HG03135 (cell line): ENCODE measurements around the gene MAOB.

Experiments used
- ATAC-seq: cut with Tn5 transposase; IDR thresholded peaks from one replicate; pipeline ENCODE4 v1.9.1; 2021; ENCODE audit warnings: mild to moderate bottlenecking, moderate library complexity; ENCODE audit not compliant: unreplicated experiment

Gene MAOB

DNA sequence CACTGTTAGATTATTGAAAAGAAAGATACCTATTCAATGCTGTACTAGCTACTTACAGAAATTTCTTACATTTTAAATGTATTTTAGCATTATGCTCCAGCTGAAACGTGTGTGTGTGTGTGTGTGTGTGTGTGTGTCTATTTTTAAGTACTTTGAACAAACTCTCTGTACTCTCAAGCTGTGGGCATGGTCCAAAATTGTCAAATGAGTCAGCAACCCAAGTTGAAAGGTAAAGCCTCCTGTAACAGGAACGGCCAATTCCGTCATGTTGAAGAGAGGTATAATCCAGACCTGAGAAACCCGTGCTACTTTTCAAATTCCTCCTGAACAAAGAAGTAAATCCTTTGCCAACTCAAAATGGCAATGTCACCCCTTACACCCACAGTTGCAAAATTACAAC, 20.5 kb downstream of the MAOB start:
- no peak for ATAC-seq

DNA sequence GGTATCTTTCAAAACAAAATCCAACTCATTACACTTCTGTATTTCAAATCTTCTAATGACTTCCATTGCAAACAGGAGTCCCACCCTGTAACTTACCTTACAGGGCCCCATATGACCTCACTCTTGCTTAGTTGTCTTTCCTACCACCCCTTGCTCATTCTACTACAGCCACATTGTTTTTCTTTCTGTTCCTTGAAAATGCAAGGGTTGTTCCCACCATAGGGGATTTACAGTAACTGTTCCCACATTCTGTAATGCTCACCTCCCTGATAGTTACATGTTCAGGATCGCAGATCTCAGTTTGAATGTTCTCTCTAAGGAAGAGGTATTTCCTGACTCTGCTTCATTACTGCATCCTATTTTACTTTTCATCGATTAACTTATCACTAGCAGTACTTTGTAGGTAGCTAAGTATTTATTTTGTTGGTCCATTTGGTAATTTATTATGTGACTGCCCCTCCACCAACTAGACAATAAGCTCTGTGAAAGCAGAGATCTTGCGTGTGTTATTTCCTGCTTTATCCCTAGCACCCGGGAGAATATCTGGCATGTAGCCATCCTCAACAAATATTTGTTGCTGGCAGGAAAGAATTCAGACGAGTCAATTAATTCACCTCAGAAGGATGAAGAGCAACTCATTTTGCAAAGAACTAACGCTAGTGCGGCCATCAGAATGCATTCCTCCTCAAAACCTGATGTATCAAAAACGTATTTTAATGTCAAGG, 21.4 kb downstream of the MAOB start:
- no peak for ATAC-seq

DNA sequence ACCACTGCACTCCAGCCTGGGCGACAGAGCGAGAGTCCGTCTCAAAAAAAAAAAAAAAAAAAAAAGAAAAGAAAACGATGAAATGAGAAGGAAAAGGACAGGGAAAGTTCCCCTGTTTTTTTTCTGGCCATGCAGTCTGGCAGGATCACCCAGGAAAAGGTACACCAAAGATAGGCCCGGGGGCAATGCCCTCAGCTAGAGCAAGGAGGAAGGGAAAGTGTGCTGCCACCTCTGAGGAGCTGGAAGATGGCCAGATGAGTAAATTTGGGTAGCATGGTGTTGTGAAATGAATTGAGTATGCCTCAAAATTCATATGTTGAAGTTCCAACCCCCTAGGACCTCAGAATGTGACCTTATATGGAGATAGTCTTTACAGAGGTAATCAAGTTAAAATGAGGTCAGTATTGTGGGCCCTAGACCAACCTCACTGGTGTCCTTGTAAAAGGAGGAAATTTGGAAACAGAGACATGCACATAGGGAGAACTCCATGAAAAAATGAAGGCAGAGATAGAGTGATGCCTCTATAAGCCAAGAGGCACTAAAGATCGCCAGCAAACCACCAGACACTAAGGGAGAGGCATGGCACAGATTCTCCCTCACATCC, 28.9 kb downstream of the MAOB start:
- no peak for ATAC-seq

DNA sequence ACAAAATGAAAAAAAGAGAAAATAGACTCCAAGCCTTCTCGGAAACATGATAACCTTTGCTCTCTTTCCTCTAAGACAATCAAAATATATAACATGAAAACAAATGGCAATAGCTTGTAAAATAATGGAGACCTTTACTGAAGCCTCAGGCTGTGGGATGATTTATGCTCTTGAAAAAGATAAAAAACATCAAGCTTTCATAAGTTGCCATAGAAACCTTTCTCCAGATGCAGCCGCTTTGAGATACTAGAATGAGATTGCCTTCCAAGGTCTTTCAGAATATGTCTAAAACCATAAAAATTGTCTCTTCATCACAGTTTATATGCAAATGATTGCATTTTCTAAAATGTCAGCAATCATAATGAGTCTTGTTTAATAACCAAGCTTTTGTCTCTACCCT, 31.6 kb downstream of the MAOB start:
- no peak for ATAC-seq

DNA sequence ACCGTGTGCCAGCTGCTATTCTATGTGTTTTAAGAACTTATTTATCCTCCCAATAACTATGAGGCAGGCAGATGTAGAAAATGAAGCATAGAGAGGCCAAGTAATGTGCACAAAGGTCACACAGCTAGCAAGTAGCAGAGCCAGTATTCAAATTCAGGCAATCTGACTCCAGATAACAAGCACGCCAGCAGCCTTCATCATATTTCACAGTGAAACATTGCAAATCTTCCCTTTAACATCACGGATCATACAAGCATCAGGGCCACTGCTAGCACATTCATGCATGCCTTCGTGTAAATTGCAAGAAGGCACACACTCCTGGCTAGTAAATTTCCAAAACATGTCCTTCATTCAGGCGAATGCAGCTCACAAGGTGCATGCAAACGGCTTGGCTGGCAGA, 33.1 kb downstream of the MAOB start:
- ATAC-seq: no peak

DNA sequence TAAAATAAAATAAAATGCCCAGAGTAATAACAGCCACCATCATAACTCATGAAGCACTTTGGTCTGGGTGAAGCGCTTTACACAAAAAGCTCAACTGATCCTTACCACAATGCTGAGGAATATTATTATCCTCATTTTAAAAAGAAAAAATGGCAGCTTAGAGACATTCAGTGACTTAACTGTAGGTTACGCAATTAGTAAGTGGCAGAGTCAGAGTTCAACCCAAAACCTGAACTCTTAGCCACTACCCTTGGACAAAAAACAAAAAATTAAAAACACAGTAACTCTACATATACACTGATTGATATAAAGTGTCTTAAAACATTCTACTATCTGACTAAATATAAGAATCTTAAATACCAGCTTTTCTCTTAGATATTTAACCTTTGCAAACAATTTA, 34.9 kb downstream of the MAOB start:
- ATAC-seq: no peak

DNA sequence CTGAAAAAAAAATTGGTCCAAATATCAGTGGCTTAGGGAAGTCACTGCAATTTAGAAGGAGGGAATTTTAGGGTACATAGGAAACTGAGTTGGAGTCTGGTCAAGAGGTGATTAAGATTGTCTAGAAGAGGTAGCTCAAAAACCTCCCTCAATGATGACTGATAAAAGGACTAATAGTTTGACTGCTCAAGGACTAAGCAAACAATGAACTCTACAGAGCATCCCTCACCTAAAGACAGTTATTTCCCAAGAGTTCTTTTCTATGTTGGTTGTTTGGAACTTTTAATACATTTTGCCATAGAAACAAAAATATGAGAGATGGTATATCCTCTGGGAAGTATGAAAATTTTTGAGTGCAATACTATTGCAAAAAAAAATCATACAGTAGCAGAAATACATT, 35.7 kb downstream of the MAOB start:
- ATAC-seq: no peak

DNA sequence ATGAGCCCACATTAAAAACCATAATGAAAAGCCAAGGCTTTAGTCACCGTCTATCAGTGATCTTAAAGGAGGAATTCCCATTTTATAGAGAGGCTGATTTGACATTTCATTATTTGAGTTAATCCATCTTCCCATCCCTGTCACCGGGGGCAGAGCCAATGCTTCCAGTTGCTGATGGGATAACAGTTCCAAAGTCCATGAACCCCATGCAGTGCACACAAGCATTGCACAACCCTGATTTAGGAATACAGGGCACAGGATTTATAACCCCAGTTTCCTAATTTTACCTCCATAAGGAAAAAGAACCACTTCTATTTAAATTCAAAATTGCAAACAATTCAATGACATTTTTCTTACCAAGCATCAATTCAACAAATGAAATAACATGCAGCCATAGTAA, 36.5 kb downstream of the MAOB start:
- ATAC-seq: no peak

DNA sequence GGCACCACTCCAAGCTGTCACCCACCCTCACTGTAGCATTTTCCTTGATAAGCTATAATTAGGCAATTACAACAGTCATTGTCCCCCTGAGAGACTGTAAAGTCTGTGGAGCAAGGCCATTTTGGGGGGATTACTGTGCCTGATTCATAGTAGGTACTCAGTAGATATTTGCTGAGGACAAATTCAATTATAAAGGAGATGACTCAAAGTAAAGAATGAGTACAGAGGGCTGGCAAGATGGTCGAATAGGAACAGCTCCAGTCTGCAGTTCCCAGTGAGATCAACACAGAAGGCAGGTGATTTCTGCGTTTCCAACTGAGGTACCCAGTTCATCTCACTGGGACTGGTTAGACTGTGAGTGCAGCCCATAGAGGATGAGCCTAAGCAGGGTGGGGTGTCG, 42.0 kb downstream of the MAOB start:
- ATAC-seq: no peak

DNA sequence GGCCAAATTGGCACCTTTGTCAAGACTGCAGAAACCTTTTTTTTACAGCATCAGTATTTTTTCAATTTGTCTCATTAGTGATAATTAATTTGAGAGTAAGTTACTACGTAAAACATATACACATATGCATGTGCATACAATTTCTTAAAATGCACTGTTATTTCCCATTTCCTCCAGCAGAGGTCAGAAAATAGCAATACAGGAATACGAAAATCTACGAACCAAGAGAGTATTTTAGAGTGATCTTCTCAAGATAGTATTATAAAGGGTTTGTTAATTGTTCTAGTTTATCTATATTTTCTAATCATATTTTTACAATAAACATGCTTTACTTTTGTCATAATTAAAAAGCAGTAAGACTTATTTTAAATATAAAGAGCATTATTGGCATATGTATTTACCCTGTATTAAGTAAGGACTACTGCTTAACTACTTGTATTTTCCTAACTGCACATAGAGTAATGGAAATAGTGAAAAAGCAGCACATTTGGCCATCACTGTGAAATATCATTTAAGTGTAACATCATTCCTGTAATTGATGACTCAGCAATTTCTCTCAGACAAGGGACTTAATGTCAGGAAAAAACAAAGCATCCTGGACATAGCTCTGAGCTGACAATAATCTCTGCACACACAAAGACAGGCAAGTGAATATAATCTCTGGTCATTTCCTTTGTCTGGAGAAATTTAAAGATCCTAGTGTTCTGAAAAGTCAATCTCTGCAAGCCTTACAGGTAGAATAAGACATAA, 45.6 kb downstream of the MAOB start:
- no peak for ATAC-seq

DNA sequence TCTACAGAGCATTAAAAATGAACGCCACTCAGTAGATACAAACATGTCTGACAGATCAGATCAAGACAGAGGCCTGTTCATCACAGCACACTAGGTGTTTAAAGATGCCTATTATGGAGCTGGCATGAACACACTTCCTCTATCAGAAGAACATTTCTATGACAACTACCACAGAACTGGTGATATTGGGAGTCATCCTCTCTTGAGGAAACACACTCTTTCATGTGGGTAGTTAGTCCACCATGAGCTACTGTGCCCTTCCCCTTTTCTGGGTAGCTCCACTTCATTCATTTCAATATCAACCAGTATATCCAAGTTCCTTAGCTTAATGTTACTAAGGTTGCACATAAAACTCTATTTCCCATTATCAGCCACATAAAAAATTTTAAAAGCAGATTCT, 46.7 kb downstream of the MAOB start:
- ATAC-seq: no peak

DNA sequence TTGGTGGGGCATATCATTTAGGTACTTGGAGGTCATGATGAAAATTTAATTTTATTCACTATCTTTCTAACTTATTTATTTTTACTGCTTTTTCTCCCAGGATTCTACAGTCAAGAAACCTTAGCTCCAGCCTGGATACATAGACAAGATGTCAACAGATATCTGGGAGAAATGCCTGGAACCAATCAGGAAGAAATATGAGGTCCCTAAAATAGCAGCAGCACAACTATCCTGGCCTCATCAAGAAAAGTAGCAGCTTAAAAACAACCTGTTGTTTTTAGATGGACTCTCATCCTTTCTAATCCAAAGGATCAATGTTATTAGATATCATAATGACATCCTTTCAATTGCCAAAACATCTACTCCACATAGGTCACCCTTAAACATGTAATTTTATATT, 54.5 kb downstream of the MAOB start:
- no peak for ATAC-seq

DNA sequence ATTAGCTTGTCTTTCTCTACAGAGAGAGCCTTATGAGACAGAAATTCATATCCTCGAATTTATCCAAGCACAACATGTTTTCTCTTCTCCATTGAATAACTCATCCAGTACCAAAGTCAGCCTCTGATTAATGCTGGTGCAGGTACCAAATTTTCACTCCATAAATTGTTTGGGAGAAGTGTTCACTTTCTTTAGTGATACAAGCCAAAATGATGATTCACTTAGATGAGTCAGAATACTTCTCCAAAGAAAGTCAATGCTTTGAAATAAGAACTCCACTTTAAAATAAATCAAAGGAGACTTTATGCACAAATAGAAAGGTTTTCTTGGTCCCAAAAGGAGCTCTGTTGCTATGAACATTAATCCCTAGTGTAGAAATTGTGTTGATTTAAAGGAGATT, 60.2 kb downstream of the MAOB start:
- ATAC-seq: no peak

DNA sequence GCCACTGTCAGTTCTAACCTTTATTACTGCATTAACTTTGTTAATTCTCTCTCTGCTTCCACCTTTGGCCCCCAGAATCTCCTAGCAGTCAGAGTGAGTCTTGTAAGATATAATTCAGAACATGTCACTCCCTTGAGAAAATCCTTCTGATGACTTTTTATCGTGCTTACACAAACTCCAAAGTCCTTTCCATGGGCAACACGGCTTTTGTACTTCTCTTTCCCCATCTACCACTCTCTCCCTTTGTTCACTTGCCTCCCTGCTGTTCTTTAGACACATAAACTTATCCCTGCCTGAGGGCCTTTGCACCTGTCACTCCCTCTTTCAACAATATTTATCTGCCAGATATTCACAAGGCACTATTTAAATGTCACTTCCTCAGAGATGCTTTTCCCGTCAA, 64.8 kb downstream of the MAOB start:
- ATAC-seq: no peak

DNA sequence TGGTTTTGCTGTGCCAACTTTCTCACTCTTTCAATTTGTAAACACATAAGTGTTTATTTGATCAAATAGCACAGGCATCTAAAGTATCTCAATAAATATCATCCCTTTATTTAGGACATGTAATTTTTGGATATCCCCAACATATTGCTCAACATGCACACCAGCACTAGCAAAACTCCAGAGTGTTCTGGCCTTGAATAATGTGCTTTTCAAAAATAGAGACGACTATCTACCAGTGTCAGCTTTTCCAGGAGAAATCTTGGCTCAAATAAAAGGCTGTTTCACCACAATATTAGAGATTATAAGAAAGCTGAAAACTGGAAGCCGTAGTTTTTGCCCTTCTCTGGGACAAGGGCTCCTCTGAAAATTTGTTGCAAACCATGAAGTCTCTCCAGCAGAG, 67.0 kb downstream of the MAOB start:
- ATAC-seq: no peak

DNA sequence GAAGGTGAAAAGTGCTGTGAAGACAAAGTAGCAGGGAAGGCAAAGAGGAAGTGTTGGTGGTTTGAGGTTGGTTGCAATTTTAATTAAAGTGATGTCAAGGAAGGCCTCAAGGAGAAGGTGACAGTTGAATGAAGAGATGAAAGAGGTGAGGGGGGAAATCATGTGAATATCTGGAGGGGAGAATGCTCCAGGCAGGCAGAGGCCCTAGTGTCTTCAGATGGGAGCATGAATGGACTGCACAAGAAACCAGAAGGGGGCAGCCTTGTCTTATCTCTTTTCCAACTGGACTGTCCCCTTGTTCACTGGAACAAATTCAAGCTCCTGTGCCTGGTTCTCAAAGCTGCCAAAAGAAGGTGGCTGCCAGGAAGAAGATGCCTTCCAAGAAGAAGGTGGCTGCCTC, 68.4 kb downstream of the MAOB start:
- no peak for ATAC-seq

DNA sequence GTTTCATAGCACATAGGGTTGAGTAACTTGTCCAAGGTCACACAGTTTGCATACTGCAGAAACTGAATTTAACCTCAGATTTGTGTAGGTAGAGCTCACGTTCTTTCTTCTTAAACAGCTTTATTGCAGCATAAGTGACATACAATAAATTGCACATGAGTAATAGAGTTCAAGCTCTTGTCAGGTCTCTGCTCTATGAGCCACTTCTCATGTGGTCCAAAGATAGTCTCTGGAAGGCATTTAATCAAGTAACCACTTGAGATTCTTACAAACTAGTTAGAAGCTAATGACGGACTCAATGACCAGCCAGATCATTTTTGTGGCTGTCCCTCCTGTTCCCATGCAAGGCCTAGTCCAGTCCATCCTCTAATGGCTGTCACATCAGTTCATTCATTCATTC, 68.9 kb downstream of the MAOB start:
- no peak for ATAC-seq

DNA sequence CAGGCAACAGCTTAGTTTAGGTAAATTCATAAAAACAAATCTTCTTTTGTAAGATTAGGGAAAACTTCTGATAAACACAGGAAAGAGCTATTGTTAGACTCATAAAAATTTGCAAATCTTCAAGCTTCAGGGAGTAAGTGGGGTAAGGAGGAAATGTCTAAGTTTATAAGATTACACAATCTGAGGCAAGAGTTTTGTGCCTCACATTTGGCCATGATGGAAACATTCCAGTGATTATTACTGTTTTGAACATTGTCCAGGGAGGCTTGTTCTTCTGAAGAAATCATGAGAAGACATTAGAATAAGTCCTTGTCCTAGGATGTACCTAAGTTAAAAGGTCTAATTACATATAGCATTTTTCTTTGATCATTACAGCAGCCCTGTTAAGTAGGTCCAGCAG, 72.8 kb downstream of the MAOB start:
- ATAC-seq: no peak

DNA sequence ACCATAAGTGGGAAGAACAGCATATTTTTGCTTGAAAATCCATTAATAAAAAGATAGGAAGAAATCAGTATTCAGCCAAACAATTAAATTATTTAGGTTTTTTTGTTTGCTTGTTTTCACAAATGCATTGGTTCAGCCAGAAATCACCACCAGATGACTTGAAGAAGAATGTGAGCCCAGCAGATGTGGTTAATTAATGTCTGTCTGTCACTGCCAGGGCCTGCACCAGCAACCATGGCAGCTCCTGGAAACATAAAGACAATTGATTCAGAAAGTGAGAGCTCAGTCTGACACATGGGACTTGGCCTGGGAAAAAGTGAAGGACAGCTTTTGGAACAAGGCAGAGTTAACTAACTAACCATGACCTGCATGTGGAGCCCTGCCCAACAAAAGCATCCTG, 74.0 kb downstream of the MAOB start:
- ATAC-seq: no peak

DNA sequence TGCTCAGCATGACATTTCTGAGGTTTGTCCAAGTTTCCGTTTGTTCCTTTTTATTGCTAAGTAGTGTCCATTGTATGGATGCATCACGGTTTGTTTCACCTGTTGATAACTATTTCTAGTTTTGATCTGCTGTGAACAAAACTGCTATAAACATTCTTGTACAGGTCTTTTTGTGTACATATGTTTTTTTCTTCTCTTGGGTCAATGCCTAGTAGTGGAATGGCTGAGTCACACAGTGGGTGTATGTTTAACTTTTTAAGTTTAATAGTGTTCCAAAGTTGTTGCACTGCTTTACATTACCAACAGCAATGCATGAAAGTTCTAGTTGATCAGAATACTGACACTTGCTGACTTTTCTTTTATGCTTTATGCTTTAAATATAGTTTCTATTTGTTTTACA, 76.7 kb downstream of the MAOB start:
- ATAC-seq: no peak

DNA sequence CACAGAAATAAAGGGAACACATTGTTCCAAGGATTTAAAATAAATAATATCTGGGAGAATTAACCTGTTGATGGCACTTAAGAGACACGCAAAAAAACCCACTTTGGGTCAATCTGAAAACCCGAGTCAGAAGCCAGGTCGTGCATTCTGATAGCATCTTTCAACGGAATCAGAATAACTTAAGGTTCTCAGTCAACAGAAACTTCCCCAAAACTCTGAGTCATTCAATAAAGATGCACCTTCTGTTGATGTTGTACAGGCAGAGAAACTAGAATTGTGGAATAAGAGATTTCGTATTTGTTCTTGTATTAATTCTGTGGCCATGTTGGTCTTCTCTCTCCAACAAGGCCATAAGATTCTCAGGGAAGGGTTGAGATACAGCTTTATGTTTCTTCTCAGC, 78.2 kb downstream of the MAOB start:
- no peak for ATAC-seq

DNA sequence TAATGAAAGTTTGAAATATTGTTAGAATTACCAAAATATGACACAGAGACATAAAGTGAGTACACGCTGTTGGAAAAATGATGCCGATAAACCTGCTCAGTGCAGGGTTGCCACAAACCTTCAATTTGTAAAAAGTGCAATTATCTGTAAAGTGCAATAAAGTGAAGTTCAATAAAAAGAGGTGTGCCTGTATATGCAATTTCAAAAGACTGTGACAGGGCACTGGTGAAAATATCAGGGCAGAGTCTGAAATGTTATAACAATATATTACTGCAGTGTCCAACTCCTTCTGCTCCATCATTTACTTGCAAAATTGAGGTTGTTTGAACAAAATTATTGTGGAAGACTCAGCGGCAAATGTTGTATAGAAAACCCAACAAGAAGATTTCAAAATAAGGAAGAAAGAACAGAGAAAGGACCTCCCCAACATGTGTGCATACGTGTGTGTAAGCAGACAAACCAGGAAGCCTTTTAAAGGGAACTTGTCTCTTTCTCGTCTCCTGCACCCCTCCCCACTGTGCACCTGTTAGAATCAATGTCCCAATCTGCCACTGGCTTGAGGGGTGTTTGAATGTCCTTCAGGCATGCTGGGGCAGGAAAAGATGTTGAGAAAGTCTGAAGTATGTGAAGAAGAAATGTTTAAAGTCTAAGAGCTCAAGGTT, 96.2 kb downstream of the MAOB start:
- ATAC-seq: no peak
